Hindlimb muscle (tissue), 1 donor: ENCODE data around the gene C1QL3. TPM values are rescaled to one million over a fixed set of nuclear protein-coding genes. Genes with fewer than 3 reads are reported as not detected.

Source experiments
- DNase-seq: peaks from one replicate; pipeline ENCODE4 v3.0.0-alpha.2; 2013
- polyA plus RNA-seq: library from polyadenylated mRNA; unstranded; fragments of 120-200 nt; gene quantifications from one replicate; pipeline ENCODE4 v1.2.1, GENCODE V29; 2013; ENCODE audit not compliant: insufficient read length

C1QL3 gene
- not detected for polyA plus RNA-seq

DNA sequence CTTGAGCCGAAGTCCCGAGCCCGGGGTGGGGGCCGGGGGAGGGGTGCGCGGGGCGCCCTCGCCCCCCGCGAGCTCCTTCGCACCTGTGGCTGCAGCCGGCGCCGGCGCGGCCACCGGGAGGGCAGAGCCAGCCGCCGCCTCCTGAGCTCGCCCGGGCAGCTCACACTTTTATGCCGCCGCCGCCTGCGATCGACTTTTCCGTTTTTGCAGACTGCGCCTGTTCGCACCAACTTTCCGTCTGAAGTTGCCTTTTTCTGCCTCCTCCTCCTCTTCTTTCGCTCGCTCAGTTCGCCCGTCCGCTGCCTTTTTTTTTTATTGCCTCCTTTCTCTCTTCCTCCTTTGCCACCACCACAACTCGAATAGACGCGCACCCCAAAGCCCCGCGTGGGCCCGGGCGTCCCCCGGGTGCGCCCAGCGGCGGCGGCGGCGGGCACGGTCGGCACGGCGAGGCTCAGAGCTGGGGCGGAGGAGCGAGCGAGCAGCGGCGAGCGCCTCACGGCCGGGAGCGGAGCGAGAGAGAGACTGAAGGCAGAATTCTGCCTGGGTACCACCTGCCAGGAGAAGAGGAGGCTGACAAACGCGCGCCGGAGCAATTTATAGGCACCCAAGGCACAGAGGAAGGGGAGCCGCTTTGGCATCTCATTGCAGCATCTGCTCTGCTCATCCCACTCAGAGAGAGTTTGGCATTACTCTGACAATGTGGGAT, at the start of gene C1QL3:
TSS of gene C1QL3 (minus strand) at position 569 of the 706 bp plus-strand sequence. CDS start 814 bp downstream, outside the sequence.
- DNase-seq: no peak

DNA sequence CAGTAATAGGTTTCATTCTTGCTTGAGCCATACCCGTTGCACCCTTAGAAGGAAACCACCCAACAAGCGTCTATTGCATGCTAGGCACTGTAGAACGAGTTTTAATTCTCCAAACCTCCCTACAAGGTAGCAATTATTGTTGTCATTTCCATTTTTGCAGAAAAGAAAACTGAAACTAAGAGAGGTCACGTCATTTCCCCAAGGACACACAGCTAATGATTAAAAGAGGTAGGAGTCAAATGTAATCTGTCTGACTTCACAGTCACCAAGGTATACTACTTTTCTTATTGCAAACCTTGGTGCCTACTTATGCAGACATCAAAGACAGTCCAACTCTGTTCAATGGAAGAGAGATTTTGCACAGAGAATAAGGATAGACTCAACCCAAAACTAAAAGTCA, 49.1 kb upstream of the C1QL3 start:
- no peak for DNase-seq

DNA sequence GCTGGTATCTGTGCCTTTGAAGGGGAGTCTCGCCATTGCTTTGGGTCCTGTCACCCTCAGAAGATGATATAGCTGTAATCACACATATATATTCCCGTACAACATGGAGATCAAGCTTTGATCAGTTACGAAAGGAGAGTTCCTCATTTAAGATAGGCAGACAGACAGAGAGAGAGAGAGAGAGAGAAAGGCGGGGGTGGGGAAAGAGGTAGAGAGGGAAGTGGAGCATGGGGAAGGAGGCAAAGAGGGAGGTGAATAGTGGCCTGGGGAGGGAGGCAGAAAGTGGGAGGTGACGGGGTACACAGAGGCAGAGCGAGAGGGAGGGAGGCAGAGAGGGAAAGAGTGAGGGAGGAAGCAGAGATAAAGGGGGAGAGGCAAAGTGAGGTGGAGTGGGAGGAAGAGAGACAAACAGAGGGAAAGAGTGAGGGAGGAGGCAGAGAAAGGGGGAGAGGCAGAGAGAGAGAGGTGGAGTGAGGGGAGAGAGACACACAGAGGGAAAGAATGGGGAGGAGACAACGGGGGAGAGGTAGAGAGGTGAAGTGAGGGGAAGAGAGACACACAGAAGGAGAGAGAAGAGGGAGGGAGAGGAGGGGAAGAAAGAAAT, 44.6 kb upstream of the C1QL3 start:
- DNase-seq: no peak

DNA sequence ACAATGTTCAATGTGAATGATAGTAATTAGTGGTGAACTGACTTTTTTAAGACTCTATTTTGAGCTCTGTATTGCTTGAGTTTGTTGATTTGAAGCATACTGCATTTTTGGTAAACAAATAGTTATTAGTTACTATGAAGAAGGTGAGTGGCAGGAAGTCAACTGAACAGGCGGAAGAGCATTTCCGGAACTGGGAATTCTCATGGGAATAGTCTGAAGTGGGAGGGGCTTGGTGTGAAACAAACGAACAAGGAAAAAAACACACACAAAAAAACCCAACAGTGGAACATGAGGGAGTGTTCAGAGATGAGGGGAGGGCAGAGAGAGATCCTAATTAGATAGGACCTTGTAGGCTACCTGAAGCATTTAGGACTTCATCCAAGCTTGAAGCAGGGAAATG, 43.9 kb upstream of the C1QL3 start:
- no peak for DNase-seq

DNA sequence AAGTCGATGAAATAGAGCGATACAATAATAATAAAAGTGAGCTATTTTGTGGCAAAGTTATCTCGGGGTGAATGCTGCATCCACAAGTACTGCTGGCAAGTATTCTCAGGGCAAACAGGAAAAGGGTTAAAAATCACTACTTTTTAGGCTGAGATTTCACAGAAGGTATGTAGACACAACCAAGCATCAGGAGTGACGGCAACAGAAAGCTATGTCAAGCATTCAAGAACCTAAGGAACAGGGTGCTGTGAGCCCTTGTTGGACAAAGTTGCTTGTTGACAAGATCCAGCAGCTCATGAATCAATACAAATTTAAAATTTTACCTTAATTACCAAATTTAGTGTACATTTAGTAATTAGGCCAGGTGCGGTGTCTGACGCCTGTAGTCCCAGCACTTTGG, 41.2 kb upstream of the C1QL3 start:
- DNase-seq: no peak

DNA sequence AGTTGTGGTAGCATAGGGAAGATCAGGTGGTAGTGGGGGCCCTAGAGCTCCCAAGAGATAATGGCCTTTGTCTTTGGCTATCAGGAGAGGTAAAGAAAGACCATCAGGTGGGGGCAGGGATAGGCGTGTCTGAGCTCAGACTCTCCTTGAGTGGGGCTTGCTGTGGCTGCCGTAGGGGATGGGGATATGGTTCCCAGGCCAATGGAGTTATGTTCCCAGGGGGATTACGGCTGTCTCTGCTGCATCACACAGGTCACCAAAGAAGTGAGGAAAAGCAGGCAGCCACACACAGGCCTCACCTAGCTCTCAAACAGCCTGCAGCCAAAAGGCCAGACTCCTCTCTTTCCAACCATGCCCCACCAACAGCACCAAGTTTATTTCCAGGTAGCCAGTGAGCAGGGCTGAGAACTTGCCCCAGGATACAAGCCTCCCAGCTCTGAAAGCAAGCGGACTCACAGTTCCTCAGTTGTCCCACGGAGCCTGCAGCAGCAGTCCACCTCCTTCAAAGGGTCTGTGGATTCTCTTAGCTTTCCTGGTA, 37.6 kb upstream of the C1QL3 start:
- no peak for DNase-seq

DNA sequence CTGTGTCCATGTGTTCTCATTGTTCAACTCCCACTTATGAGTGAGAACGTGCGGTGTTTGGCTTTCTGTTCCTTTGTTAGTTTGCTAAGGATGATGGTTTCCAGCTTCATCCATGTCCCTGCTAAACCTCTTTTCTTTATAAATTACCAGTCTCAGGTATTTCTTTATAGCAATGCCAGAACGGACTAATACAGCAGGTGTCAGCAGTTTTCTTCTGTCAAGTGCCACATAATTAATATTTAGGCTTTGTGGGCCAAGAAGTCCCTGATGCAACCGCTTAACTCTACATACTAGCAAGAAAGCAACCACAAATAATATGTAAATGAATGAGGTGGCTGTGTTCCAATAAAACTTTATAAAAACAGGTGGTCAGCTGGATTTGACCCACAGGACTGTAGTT, 26.3 kb upstream of the C1QL3 start:
- no peak for DNase-seq

DNA sequence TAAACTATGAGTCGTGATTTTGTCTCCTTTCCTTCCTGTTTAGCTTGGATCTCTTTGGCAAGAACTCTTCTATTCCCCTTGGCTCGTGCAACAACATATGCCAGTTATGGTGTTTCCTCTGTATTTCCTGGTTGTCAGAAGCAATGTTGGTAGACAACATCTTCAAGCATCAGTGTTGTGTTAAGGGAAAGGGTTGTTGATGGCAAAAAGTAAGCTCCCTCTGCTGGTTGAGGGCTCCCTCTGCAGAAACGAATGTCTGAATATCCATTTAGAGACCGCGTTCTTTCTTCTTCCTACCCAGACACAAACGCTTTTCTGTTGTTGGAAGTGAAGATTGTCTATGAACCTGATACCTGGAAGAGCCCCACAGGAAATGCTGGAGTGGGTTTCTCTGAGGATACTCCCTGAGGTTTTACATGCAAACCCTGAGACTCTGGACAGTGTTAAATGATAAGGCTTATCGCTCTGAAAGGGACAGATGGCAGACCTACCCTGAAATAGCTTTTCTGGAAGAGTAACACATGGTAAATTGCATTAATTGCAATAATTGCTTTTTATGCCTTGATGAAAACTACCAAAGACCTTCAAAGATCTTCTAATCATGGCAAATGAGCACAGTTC, 23.5 kb upstream of the C1QL3 start:
- DNase-seq: peak; percentile 5

DNA sequence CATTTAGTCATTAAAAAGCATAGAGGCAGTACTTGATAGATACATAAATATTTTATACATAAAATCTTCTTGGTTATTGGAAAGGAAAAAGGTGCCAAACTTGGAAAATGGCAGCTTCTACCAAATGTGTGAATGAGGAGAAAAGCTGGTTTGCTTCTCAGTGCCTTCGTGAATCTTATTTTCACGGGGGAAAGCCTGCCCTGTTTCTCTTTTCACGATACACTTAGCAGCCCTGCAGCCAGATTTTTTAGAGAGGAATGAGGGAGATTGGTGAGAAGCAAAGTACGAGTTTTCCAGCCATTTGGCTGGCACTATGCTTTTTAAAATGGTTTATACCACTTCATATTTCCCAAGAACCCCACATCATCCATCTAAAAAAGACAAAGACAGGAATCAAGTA, 22.9 kb upstream of the C1QL3 start:
- DNase-seq: no peak

DNA sequence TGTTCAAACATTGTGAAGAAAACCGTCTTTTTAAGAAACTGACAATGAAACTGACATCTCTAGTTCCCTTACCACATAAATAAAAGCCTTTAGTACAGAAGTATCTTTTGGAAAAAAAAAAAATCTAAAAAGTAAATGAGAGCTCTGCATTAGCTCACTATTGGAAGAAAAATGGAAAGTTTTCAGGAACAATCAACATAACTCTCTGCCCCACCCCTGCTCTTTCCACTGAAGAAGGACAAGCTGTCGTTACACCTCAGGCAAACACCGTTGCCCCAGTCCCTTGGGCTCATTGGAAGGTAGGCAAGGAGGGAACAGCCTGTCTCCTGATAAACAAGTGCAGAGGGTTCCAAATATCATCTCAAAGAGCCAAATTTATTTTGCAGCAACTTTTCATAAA, 22.4 kb upstream of the C1QL3 start:
- no peak for DNase-seq

DNA sequence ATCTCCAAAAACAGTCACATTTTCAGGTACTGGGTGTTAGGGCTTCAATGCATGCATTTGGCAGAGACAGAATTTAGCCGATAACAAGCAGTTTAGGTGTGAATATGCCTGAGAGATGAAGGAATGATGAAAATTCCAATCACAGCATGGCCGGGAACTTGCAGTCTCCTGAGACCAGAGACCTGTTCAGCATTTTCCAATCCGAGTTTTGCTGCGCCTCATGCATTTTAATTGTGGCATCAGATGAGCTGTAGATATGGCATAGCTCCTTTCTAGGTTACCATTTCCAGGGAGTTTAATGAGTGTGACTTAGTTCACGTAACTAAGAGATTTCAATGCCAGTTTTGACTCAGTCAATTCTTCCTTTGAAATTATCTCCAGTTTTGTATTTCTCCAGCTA, 14.5 kb upstream of the C1QL3 start:
- no peak for DNase-seq

DNA sequence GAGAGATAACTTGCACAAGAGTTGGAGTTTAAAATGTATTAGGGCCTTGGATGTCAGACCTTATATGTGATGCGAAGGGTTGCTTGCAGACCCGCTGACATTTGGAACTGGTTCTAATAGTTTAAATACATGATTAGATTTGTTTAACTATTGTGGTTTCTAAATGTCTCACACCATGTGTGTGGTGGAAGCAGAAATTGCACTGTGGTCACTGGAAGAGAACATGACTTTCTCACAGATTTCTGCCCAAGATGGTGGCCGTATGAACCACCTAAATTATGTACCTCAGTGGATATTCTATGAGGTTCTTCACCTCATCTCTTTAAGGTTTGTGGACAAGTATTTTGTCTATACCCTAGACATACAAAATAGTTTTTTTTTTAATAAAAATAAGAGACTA, 8.2 kb upstream of the C1QL3 start:
- no peak for DNase-seq

DNA sequence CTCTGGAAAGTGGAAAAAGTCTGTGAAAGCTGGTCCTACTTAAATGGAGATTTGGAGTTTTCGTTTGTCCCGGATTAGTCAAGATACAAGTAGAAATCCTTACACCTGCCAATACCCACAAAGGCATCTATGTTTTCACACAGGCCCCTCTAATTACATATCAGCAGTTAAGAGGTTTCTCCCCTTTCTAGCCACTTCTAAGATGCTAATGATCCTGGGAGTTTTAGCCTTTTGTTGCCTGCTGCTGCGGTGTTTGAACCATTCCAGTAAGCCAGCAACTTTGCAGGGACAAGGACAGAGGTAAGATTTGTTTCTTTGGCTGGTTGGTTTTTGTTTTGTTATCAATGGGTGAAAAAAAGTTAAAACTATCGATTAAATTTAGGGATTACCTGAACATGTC, 5.8 kb upstream of the C1QL3 start:
- no peak for DNase-seq

DNA sequence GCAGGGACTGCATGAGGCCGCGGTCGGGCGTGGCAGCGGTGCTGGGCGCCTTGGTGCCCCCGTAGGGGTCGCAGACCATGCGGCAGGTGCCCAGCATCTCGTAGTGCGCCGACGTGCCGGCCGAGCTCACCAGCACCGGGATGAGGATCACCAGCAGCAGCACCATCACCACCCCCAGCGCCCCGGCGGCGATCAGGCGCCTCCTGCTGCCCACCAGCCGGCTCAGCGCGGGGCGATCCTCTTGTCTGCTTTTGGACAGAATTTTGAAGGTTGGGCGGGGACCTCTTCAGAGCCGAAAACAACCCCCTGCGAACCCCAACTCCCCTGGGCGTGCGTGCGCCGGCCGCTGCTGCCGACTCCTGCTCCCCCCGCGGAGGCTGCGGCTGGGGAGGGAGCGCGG, 779 bp downstream of the C1QL3 start:
- no peak for DNase-seq

DNA sequence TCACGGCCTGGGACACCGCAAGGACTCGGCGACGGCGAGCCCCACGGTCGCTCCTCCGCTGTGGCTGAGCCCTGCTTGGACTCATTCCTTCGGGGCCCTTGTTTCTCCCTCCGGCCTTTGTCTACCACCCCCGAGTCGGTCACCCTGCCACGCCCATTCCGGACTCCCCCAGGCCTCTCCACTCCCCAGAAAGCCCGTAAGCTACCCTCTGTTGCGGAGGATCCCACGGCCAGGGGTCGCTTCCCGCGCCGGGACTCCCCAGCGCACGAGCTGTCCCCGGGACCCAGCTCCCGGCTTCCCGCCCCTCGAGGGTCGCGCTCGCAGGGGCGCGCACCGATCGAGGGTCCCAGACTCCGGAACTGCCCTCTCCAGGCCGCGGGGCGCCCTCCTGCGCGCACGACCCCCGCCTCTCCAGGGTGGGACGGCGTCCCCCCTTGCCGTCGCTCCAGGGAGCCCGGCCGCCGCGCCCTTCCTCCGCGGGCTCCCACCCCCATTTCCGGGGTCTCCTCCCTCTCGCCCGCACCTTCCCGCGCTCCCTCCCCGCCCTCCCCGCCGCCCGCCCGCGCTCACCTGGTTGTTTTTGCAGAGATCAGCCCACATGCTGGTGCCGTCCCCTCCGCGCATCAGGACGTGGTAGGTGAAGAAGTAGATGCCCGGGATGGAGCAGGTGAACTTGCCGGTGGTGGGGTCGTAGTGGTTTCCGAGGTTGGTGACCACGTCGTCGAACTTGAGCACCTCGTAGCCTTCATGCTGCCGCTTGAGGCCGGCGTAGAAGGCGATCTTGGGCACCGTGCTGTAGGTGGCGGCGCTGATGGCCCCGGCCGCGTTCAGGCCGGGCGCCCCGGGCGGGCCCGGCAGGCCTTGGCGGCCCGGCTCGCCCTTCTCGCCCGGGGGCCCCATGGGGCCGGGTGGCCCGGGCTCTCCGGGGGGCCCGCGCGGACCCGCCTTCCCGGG, 1.5 kb downstream of the C1QL3 start:
- DNase-seq: no peak

DNA sequence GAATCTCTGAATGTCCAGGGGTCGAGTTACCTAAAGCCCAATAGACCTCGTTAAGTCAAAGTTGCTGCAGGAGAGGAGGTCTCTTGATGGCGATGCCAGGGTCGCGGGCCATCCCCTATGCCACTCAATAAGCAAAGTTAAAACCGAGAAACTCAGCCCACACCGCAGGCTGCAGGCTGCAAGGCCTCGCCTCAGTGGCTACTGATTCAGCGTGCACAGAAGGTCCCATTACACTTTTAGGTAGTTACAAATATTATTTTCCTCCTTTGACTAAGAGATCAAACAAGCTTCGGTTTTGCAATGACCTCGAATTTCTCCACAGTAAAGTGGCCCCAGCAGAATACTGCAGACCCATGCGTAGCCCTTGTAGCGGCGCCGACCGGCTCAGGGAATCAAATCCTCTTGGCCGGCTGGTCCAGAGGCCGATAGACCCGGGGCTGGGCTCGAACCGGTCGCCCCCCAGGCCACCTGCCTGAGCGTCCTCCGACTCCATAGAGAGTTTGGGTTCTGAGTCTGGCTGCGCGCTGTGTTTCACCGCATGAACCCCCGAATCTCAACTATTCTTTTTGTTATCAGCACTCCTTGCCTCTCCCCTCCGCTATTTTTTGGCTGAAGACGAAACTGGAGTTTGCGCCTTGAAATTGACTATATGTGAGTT, 2.3 kb downstream of the C1QL3 start:
- DNase-seq: no peak

DNA sequence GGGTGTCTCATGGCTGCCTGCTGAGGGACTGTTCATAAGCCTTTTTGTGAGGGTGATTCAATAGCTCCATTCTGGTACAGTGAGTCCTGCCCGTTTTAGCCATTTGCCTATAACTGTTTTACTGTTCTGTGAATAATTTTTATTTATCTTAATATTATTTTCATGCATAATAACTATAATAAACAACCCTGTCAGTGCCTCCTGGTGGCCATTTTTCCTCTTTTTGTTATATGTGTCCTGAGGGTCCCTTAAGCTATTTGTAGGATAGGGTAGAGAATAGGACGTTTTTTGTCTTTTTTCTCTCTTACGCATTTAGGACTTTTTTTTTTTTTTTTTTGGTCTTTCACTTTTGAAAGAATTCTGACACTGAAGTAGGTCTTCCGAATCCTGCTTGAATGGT, 2.9 kb downstream of the C1QL3 start:
- no peak for DNase-seq

DNA sequence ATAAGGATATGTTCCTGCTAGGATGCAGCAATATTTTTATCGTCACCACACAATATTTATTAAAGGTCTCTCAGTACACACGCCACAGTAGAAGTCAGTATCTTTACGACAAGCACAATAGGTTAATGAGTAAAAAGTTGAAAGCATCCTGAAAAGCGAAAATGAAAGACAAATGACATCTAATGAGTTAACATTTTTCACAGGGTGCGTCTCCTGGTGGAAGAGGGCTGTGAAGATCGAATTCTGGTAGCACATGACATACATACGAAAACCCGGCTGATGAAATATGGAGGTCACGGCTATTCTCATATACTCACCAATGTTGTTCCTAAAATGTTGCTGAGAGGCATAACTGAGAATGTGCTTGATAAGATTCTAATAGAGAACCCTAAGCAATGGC, 10.8 kb downstream of the C1QL3 start:
- no peak for DNase-seq

DNA sequence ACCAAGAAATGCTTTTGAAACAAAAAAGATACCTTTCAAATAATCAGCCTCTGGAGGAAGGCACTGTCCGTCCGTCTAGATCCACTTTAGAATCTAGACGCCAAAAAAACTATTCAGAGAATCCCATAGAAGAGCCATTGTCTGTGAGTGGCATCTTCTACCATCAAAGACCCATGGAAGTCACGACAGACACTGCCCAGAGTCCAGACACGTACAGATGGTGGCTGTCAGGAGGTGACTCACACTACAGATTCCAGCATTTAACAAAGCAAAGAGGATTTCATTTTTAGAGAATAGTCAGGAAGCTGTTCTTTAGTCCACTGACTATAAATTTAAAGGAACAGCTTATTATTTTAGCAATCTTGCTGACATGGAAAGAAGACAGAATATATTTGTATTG, 11.7 kb downstream of the C1QL3 start:
- no peak for DNase-seq

DNA sequence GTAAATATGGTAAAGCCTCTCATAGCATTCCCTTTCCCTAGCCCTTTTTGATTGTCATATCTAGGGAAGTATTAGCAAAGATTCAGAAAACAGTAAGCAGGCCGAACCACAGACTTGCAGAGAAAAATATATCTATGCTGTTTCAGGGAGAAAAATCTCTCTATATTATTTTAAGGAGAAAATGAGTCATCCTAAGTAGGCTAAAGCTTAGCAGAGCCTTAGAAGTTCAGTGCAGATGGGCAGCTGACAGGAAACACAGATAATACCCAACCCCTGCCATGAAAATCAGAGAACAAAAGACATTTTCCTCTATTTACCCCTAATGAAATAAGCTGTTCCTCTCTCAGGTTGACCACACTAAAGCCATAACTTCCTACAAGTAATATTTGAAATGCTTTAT, 16.5 kb downstream of the C1QL3 start:
- no peak for DNase-seq

DNA sequence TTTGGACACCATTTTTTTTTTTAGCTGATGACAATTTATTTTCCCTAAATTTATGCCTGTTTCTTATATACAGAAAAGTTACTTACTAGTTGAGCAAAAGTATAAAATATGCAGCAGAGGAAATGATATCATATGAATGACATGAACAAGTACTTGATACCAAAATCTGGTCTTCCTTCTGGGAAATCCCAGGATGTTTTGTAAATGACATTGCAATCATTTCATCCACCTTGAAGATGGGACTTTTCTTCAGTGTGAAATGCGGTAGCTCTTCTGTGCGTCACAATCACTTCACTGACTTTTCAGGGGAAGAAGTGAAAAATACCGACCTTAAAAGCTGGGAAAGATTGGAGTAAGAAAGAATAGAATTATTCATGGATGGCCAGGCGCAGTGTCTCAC, 23.8 kb downstream of the C1QL3 start:
- DNase-seq: no peak

DNA sequence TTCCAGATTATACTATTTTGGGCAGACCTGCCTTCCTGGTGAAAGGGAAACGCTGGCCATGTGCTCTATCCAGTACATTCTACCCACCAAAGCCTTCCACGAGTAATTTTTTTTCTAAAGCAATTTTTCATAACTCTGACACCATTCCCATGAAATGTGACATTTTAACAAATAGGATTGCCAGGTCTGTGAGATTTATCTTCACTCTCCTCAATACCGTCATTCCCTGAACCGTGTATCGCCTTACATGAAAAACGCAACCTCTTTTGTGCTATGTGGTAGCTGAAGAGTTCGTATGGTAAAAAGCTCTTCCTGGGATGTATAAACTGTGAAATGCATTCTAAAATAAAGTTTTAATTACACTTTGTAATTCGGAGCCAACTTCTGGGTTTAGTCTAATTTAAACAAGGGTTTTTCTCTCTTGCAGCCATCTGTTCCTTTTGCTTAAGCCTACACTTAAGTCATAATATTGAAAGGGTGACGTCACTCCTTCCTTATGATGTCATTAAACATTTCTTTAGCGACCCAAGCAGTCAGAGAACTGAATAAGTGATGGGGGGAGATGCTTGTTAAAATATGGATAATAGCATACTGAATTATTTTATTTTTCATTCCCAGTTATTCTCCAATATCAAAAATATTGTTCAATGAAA, 27.7 kb downstream of the C1QL3 start:
- DNase-seq: no peak
